GM21619 (cell line): ENCODE measurements around the gene CHAC1.

ENCODE experiments used
- ATAC-seq: cut with Tn5 transposase; IDR thresholded peaks from one replicate; pipeline ENCODE4 v1.9.1; 2021; ENCODE audit not compliant: unreplicated experiment

Gene CHAC1

GRCh38 chr15:40923551-40923950, 29.7 kb upstream of the CHAC1 start:
- no peak for ATAC-seq

- no peak for ATAC-seq
Observed at GRCh38 chr15:40925495-40925862, 27.8 kb upstream of the CHAC1 start.

- no peak for ATAC-seq
Observed at GRCh38 chr15:40925863-40926658, 27.2 kb upstream of the CHAC1 start.

GRCh38 chr15:40926659-40927494, 26.4 kb upstream of the CHAC1 start:
- ATAC-seq: no peak

GRCh38 chr15:40927495-40927872, 25.8 kb upstream of the CHAC1 start:
- ATAC-seq: no peak

GRCh38 chr15:40927873-40928806, 25.1 kb upstream of the CHAC1 start:
- ATAC-seq: no peak

- ATAC-seq: no peak
Observed at GRCh38 chr15:40928821-40929659, 24.2 kb upstream of the CHAC1 start, which contains the start of gene DLL4. Gene DLL4 (plus strand): TSS chr15:40929340. CDS start chr15:40929669, 329 bp downstream.

GRCh38 chr15:40929660-40930429, 23.4 kb upstream of the CHAC1 start:
- no peak for ATAC-seq

- no peak for ATAC-seq
Observed at GRCh38 chr15:40930430-40931299, 22.6 kb upstream of the CHAC1 start.

- ATAC-seq: no peak
Observed at GRCh38 chr15:40931300-40932142, 21.8 kb upstream of the CHAC1 start.

- no peak for ATAC-seq
Observed at GRCh38 chr15:40932156-40932555, 21.1 kb upstream of the CHAC1 start.

GRCh38 chr15:40932649-40933516, 20.4 kb upstream of the CHAC1 start:
- no peak for ATAC-seq

GRCh38 chr15:40933517-40933902, 19.8 kb upstream of the CHAC1 start:
- no peak for ATAC-seq

- no peak for ATAC-seq
Observed at GRCh38 chr15:40934457-40934856, 18.8 kb upstream of the CHAC1 start.

- no peak for ATAC-seq
Observed at GRCh38 chr15:40936234-40936708, 17.0 kb upstream of the CHAC1 start.
